ENCODE data around the gene GPR32.
"Not testable (repeated sequence)": the region's sequence is repeated elsewhere in the genome, so short reads cannot be mapped to it uniquely, and the experiment has no call there.

- TF ChIP-seq CTCF (IDR thresholded peaks at IDR 0.05; ENCODE audit: low read depth, low read length); POLR2A (IDR thresholded peaks at IDR 0.05; ENCODE audit: extremely low read depth, insufficient read length); MAX (IDR thresholded peaks at IDR 0.05; ENCODE audit: low read depth, low read length): not testable (repeated sequence)
Measured at GRCh38 chr19:50761501-50761900, 8.8 kb upstream of the GPR32 start.

Data from NB4 (cell line).